Stimulated activated CD4-positive, alpha-beta T cell treated with anti-CD3 and anti-CD28 coated beads, Interleukin-12 subunit alpha, Interleukin-12 subunit beta, amount 100 ng/mL, for 48 hours (primary cell): Measurements from ENCODE around the gene CRADD.

ENCODE experiments used
- DNase-seq, 3 donors: peaks; one replicate each; pipeline ENCODE4 v3.0.0-alpha.2; 2020; ENCODE audit warnings: low read depth in 2 of 3, low spot score in 1 of 3

Gene CRADD

DNA sequence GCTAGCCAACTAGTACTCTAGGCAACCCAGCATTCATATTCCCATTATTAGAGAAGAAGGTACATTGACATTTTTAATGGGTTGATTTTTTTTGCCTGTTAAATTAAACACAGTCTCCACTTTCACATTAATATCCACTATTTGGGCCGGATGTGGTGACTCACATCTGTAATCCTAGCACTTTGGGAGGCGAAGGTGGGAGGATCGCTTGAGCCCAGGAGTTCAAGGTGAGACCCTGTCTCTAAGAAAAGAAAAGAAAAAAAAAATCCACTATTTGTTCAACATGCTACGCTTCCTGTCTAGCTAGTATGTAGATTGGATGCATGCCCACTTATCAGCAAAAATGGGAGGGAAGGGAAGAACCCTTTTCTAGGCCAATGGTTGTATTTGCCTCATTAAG, 7.1 kb upstream of the CRADD start:
- no peak for DNase-seq

DNA sequence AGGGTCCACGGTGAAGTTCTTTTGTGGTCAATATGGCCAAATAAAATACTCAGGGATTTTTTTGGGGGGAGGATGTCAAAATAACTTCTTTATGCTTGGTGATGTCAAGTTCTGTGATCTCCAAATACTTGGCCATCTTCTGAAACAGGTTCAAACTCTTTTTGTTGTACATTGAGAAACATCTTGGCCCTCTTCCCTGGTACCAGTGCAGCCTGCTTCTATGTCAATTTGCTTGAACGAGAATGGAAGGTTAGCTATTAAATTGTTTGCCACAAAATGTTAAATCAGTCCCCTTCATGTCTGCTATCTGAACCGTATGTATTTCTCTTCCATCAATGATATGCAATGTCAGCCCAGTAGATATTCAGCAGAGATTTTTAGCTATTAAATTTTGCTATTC, 6.1 kb upstream of the CRADD start:
- DNase-seq: no peak

DNA sequence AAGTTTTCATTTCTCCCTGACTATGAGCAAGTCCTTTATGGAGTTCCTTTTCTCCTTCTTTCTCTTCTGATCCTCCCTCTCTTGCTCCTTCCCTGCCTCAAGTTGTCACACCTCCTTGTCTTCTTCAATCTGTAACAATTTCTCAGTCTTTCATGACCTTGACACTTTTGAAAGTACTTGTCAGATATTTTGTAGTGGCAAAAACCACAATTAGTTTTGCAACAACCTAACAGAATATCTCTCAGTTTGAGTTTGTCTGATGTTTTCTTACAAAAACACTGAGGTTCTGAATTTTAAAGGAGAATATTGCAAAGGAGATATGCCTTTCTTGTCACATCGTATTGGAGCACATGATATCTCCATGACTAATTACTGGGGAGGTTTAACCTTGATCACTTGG, 4.1 kb upstream of the CRADD start:
- DNase-seq: no peak

DNA sequence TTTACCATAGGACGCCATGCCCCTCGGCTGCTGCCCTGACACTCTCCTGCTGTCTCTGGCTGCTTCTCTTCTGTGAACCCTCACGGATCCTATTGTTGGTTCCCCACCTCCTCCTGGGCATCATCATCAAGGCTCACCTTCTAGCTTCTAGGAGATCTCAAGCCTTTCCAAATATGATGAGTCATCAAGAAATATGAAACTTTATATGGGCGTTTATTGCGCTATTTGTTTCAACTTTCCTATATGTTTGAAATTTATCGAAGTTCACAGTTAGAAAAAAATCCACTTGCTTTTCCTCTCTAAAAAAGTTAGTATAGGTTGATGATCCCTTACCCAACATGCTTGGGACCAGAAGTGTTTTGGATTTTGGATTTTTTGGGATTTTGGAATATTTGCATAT, 2.8 kb upstream of the CRADD start:
- DNase-seq: no peak

DNA sequence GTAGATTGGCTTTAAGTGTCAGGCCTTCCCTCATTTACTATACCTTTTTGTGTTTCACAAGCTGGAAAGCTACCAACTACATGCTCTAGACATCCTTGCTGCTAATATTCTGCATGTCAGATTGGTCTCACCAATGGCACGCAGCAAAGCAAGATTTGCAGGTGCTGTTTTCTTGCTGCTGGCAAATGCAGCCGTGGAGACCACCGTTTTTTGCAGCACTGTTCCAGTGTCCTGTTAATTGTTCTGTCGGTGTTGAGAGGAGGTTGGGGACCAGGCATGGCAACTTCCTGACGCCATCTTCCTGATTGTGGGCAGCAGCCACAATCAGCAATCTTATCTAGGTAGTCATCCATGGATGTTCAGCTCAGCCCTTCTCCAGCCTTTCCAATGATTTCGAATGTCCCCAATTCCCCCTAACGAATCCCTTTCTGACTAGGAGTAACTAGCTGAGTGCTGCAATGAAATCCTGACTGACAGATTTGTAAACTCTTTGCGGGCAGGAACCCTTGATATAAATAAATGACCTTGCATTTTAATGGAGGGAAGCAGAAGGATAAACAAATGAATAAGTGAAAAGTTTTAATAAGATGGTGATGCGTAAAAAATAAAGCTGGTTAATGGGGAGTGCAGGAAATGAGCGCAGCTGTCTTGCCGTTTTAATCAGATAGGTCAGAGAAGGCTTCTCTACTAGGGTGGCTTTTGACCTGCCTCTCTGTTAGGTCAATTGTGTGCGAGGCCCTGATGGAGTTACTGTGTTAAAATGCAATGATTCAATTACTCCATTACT, 574 bp upstream of the CRADD start:
- DNase-seq: no peak

DNA sequence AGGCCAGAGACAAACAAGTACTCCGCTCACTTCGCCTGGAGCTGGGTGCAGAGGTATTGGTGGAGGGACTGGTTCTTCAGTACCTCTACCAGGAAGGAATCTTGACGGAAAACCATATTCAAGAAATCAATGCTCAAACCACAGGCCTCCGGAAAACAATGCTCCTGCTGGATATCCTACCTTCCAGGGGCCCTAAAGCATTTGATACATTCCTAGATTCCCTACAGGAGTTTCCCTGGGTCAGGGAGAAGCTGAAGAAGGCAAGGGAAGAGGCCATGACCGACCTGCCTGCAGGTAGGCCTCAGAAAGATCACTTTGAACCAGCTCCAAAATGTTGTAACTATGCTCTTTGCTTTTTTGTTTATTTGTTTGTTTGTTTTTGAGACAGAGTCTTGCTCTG, 1.6 kb downstream of the CRADD start:
- no peak for DNase-seq

DNA sequence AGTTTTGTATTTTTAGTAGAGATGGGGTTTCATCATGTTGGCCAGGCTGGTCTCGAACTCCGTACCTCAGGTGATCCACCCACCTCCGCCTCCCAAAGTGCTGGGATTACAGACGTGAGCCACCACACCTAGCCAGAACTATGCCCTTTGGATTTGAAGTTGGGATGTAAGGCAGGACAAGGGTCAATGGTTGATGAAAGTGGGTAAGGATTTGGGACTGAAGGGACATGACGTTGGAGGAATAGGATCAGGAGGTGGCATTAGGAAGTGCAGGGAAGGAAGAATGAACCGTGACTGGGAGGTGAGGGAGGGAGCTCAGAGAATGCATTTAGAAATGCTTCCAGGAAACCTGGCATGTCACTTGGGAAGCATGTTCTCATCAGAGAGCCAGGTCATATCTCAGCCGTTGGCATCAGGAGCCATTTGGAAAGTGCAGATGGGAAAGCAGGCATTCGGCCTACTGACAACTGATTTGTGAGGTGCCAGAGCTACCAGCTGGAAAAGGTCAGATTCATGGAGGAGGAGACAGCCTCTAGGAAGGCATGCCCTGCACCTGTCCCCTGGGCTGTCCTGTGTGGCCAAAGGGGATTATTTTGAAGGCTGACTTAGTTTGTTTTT, 2.2 kb downstream of the CRADD start:
- no peak for DNase-seq

DNA sequence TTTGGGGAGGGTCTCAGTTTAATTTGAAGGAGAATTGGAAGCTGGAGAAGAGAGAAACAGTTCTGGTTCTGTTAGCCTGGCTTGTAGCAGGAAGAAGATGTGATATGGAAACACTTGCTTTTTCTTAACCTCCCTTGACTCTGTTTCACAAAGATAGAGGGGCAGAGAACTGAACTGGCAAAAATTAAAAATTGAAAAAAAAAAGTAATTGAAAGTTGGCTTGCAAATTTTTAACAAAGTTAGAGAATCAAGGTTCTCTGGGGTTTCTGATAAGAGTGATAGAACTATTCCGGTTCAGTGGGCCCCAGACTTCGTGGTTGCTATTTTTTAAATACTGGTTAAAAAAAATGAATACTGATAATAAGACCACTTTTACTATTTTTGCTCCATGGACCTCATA, 2.8 kb downstream of the CRADD start:
- no peak for DNase-seq

DNA sequence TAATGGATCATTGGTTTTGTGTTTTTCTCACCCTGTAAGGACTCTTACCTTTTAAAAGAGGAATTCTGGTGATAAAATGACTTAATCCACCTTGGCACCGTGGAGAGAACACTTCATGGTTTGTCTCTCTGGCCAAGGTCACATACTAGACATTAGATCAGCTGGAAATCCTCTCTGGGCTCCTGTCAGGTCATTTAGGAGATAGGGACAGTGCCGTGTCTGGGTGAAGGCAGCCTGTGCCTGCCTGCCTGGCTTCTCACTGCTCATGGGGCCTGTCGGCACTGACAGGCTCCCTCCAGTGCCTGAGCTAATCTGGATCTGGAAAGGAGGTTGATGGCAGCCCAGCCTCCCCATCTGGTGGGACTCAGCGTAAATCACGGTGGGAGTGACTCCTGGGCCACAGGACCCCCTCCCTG, 5.7 kb downstream of the CRADD start:
- DNase-seq: no peak

DNA sequence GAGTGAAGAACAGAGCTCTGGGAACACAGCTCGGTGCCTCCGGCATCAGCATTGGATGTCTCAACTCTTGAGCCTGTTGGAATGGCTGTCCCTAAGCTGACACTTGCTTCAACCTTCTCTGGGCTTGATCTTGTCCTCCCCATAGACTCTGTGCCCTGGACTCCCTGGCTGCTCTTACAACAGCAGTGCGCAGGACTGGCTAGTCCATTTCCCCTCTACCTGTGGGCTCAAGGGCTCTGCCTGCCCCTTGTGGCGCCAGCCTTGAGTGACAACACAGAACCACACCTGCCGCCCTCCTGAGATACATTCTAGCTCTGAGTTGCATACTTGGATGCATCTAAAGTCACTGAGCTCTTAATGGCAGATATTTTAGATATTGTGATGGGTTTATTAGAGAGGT, 6.2 kb downstream of the CRADD start:
- no peak for DNase-seq

DNA sequence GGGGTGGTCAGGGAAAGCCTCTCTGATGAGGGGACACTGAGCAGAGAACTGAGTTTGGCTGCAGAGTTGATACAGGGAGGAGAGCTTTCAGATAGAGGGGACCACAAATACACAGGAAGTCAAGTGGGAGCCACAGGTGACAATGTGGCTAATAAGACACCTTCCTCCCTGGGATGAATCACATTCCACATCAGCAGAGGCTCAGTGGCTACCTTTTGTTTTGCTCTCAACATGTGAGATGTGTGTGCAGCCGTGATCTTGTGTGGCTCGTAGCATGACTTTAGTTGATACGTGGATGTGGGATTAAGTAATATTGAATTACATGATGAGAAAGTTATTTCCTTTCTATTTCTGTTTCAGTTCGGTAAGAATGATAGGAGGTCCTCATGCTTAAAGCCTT, 7.5 kb downstream of the CRADD start:
- DNase-seq: no peak

DNA sequence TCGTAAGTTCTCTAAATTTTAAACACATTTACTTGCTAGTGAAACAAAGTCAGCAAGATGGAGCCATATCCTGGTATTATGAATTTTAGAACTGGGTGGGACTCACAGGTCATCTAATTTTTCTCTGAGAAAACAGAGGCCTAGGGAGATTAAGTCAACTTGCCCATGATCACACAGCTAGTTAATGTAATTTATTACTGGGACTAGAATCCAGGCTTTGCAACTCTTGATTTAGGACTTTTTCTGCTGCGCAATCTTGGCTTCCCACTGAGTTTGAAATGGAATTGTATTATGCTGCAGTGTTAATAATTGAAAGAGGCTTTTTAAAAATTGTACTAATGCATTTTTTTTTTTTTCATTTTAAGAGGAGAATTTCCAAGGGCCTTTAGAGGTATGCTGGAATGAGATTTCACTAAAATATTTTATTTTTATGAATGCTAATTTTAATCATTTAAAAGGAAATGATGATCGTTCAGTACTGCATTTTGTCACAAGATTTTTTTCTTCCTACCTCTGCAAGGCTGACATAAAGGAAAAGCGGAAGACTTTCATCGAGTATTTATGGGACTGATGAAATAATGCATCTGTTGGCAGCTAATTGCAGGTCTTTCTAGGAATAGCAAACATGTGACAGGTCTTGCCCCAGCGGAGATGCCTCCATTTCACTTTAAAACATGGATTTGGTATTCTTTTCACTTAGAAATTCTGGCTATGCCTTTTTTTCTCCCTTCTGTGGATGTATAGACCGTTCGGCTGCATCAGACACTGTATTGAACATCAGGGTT, 9.6 kb downstream of the CRADD start:
- DNase-seq: no peak

DNA sequence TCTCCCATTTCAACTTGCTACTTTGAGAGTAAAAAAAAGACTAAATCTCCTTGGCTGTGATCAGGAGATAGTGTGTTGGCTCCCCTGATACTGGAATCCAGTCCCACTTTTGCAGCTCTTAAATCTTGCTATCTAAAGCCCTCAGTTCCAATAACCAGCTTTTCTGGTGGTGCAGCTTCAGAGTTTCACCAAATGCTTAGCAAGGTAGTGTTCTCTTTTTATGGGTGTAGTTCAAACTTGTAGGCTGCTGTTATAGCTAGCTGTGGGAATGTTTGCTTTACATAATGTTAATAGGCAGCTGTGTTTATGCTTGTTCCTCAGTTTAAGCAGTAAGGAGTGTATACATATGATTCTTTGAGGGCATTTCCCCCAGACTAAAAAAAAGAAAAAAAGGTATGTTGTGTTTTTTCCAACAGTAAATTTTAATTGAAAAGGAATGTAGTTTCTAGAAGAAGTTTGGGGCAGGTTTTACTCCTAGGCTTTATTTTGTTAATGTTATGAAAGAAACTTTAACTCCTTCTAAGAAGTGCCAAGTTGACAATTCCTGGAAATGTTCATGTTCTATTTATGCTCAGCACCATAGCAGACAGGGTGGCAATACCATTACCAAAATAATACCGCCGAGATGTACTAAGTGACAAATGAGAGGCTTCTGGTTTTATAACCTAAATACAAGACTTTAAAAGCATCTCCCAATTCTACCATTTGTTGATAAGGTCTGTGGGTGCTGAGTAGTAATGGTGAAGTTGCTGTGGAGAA, 12.1 kb downstream of the CRADD start:
- DNase-seq: no peak

DNA sequence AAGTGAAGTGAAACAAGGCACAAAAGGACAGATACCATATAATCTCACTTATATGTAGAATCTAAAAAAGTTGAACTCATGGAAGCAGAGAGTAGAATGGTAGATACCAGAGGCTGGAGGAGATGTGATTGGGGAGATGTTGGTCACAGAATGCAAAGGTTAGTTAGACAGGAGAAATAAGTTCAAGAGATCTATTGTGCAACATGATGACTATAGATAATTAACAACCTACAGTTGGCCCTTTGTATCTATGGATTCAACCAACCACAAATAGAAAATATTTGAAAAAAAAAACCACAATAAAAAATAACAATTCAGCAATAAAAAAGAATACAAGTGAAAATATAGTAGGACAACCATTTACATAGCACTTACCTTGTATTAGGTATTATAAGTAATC, 19.3 kb downstream of the CRADD start:
- no peak for DNase-seq

DNA sequence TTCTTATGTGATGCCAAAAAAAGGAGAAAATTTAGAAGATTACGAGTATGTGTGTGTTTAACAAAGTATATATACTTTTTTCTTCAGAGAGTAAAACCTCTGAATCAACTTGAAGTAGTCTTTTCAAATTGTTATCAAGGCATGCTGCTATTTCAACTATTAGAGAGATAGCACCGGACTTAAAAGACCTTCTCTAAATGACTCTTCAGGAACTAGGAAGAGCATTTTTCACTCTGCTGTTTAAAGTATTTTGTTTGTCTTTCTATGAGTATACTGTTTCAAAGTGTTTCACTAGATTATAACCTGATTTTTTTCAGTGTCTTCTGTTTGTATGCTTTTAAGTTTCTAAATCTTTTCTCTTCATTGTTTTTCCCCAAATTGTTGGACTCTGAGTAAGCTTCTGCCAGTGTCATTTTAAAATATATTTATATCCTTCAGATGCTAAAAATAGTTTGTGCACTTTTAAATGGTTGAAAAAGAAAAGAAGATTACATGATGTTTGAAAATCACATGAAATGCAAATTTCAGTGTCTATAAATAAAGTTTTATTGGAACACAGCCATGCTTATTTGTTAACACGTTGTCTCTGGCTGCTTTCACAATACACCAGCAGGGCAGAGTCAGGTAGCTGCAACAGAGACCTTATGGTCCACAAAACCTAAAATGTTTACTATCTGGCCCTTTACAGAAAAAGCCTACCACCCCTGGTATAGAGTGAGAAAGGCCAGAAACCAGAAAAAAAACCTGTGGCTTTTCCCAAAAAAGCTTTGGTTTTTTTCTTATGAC, 21.3 kb downstream of the CRADD start:
- no peak for DNase-seq

DNA sequence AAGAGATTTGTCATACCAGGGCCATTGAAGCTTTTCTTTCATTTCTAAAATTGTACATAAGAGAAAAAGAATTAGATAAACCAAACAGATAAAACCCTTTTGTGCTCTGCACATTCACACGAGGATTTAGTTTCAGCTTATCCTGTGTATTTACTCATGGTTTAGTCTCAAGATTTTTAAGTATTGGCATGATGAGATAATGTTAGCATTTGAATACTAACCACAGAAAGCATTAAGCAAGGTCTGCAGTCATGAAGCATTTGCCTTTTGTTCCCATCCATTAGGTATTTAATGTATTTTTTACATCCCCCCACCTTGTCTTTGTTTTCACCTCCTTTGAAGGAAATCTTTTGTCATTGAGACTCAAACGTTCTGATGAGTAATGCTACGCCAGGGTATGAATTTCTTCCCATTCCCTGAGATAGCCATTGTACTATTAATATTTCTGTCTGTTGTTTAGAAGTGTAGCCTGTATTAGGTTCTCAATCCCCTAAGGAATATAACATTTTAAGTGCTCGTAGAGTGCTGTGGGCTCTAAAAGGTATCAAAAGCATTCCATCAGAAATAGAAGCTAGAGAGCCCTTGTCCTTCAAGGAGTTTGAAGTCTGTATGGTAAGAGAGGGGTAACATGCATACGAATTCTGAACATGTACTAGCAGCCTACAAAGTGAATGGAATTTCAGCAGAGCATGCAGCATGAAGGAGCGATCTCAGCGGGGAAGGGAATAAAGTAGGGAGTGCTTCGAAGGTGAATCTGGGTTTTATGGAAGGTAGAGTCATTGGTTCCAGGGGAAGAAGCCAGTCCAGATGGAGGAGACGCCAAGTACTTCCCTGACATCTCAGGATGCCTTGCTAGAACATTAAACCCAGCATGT, 22.3 kb downstream of the CRADD start:
- DNase-seq: no peak

DNA sequence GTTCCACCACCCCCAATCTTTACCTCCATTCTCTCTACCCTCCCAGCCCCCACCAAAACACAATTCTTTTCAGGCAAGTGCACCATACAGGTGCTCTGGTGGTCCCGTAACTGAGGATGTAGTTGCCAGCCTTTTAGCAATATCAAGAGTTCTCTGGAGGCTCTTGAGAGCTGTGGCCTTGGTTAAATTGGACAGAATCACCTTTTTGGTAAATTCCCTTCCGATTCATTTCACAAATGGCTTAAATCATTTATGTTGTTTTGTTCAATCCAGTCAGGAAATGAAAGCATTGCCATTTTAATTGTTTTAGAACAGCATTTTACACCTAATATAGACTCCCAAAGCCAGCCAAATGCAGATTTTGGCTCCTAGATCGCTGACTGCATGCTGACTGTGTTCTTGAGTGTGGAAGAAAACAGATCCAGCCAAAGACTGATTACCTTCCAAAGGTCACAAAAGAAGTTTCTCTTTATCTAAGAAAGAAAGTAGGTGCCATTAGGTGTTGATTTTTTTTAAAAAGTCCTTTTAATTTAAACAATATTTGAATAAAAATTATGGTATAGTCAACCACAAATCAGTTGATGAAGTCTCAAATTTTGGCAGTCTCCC, 25.6 kb downstream of the CRADD start:
- DNase-seq: no peak

DNA sequence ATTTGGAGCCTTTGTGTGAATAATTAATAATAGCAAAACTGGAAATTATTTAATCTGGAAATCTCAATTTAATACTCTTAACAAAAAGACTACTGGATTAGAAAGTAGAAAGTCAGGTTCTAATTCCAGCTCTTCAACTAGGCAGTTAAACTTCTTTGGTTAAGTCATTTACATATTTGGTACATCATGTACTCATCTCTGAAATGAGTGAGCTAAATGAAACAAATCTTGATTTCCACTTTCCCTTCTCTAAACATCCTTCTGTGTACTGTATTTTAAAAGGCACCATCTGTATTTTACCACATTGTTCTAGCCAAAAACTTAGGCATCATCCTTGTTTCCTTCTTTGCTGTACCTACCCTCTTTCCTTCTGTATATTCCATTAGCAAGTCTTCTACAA, 26.9 kb downstream of the CRADD start:
- DNase-seq: no peak

DNA sequence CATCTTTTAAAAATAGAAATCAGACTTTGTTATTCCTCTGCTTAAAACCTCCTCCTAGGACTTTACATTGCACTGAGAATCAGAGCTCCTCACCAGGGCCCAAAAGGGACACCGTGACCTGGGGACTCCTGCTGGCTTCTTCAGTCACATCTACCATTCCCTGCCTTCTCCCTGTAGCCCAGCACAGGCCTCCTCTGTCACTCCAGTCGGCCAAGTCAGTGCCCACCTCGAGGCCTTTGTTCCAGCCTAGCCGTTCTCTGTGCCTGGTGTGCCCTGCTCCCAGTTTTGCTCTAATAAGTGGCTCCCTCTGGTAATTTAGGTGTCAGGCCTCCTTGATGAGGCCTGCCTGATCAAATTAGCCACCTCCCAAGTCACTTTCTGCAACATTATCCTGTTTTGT, 27.4 kb downstream of the CRADD start:
- no peak for DNase-seq
